OCI-LY1 (cell line): ENCODE results near the gene ST6GALNAC5.

Experiments
- H2AFZ ChIP-seq: fragments of 200-600 bp; sonication (generic), shearing (Covaris generic); 2 replicates; pipeline ENCODE4 v1.6.0; 2014; ENCODE audit warnings: antibody characterized with exemption, mild to moderate bottlenecking, low read length
- H3F3A ChIP-seq: fragments of 200-600 bp; sonication (generic), shearing (Covaris generic); 2 replicates; pipeline ENCODE4 v1.6.0; 2014; ENCODE audit warnings: mild to moderate bottlenecking, antibody characterized with exemption, low read length, moderate library complexity; ENCODE audit not compliant: insufficient read depth
- H3K27ac ChIP-seq: fragments of 200-600 bp; sonication (generic); 2 replicates; pipeline ENCODE4 v1.5.1; 2014; ENCODE audit warnings: low read length, mixed run types, mild to moderate bottlenecking, low read depth; ENCODE audit not compliant: poor library complexity, severe bottlenecking
- H3K27me3 ChIP-seq: fragments of 200-600 bp; sonication (generic); 2 replicates; pipeline ENCODE4 v1.6.0; 2014; ENCODE audit warnings: antibody characterized with exemption, mild to moderate bottlenecking, low read length, moderate library complexity; ENCODE audit not compliant: insufficient read depth
- H3K36me3 ChIP-seq: fragments of 200-600 bp; sonication (generic); 2 replicates; pipeline ENCODE4 v1.6.1; 2014; ENCODE audit warnings: mild to moderate bottlenecking, antibody characterized with exemption, low read length, moderate library complexity, mixed read lengths; ENCODE audit not compliant: insufficient read depth
- H3K4me1 ChIP-seq: fragments of 200-600 bp; sonication (generic); 2 replicates; pipeline ENCODE4 v1.5.1; 2014; ENCODE audit warnings: mild to moderate bottlenecking, low read length, moderate library complexity; ENCODE audit not compliant: insufficient read depth, severe bottlenecking
- H3K4me2 ChIP-seq: fragments of 200-600 bp; sonication (generic), shearing (Covaris generic); 2 replicates; pipeline ENCODE4 v1.6.1; 2014; ENCODE audit warnings: low read length
- H3K4me3 ChIP-seq: fragments of 200-600 bp; sonication (generic); 2 replicates; pipeline ENCODE4 v1.5.1; 2014; ENCODE audit warnings: low read length, low read depth, mild to moderate bottlenecking, mixed read lengths; ENCODE audit not compliant: poor library complexity, severe bottlenecking
- H3K79me2 ChIP-seq: fragments of 200-600 bp; shearing (Covaris generic); 2 replicates; pipeline ENCODE4 v1.6.1; 2016; ENCODE audit warnings: mixed run types, low read length, mixed read lengths; ENCODE audit not compliant: insufficient read depth
- H3K9ac ChIP-seq: fragments of 200-600 bp; sonication (generic), shearing (Covaris generic); 2 replicates; pipeline ENCODE4 v1.6.1; 2014; ENCODE audit warnings: mild to moderate bottlenecking, low read length, mixed read lengths
- H3K9me2 ChIP-seq: fragments of 200-600 bp; sonication (generic), shearing (Covaris generic); 2 replicates; pipeline ENCODE4 v1.6.1; 2014; ENCODE audit warnings: low read depth, mild to moderate bottlenecking, low read length, mixed read lengths
- H3K9me3 ChIP-seq: fragments of 200-600 bp; shearing (Covaris generic); 2 replicates; pipeline ENCODE4 v1.6.1; 2014; ENCODE audit warnings: low read length, mixed read lengths
- H4K20me1 ChIP-seq: fragments of 200-600 bp; sonication (generic), shearing (Covaris generic); 2 replicates; pipeline ENCODE4 v1.6.0; 2016; ENCODE audit warnings: mild to moderate bottlenecking, low read length; ENCODE audit not compliant: insufficient read depth
- CTCF ChIP-seq: fragments of 200-600 bp; sonication (generic), shearing (Covaris generic); IDR thresholded peaks from 2 replicates; pipeline ENCODE4 v1.5.1; 2017; ENCODE audit warnings: mild to moderate bottlenecking, antibody characterized with exemption, low read length, moderate library complexity, mixed read lengths
- EZH2 ChIP-seq: fragments of 200-600 bp; sonication (generic), shearing (Covaris generic); IDR thresholded peaks from 2 replicates; pipeline ENCODE4 v1.8.0; 2017; ENCODE audit warnings: borderline replicate concordance, mixed run types, mild to moderate bottlenecking, antibody characterized with exemption, low read length, moderate library complexity, mixed read lengths

The ST6GALNAC5 gene

DNA sequence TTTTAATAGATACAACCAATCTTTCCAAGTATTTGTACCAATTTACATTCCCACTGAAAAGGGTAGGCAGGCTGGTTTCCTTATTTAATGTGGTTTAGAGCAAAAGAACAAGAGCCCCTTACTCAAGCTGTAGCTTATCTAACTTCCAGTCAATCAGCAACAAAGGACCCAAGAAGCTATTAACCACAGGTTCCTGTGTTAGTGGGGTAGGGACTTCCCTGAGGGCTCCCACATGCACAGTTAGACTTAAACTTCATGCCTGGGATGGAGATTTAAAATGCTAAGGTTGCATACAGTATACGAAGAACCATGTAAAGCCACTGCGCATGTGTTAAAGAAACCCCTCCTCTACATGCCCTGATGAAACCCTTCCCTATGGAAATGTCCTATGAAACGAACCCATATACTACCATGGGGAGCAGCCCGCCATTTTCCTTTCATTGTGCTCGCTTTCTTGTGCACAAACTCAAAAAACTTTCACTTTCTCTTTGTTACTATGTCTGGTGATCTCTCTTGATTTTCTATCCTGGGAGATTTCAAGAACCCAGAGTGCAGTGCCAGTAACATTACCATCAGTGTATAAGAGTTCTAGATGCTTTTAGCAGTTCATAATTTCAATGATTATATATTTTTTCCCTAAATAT lies 23.3 kb upstream of the ST6GALNAC5 start:
- no peaks in the 10 kb centered on the region for H3K27me3 ChIP-seq
- TF ChIP-seq CTCF (no peak), EZH2 (no peak)
- no peaks in the 10 kb centered on the region for H3K36me3 ChIP-seq
- no peaks in the 10 kb centered on the region for H4K20me1 ChIP-seq
- H3K4me3 ChIP-seq, result no peak overlapping the region
- no peaks in the 10 kb centered on the region for H3K9me2 ChIP-seq
- H2AFZ ChIP-seq, result no peak overlapping the region
- no peak overlapping the region for H3K9ac ChIP-seq
- no peaks in the 10 kb centered on the region for H3F3A ChIP-seq
- 0 out of 2 replicates have a peak, but pooled peaks cover 2% of the 10 kb centered on the region for H3K9me3 ChIP-seq
- H3K4me1 ChIP-seq, result no peaks in the 10 kb centered on the region
- no peak overlapping the region for H3K4me2 ChIP-seq
- no peaks in the 10 kb centered on the region for H3K79me2 ChIP-seq
- no peak overlapping the region for H3K27ac ChIP-seq

DNA sequence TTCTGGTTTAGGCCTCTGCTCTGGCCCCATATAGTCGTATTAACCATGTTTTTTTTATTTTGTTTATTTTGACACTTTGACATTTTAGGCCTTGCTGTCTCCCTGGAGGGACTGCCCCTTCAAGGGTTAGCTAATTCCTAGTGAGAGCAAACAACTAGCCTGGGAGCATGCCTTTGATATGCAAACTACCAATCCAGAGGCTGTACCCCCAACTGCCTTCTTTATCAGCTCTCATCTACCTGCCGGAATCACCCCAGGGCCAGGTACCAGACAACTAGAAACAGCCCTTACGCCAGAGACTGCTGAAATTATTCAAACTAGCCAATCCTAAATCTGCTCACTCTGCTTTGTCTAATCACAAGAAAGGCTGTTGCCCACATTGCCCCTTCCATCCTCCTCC lies 13.0 kb upstream of the ST6GALNAC5 start:
- no peaks in the 10 kb centered on the region for H3K4me1 ChIP-seq
- H3K27ac ChIP-seq, result no peak overlapping the region
- no peaks in the 10 kb centered on the region for H3K9me3 ChIP-seq
- TF ChIP-seq CTCF (no peak), EZH2 (no peak)
- no peak overlapping the region for H3K4me2 ChIP-seq
- H3K9me2 ChIP-seq, result no peaks in the 10 kb centered on the region
- H2AFZ ChIP-seq, result no peak overlapping the region
- H3K36me3 ChIP-seq, result no peaks in the 10 kb centered on the region
- H3F3A ChIP-seq, result no peaks in the 10 kb centered on the region
- H4K20me1 ChIP-seq, result no peaks in the 10 kb centered on the region
- H3K79me2 ChIP-seq, result no peaks in the 10 kb centered on the region
- no peak overlapping the region for H3K9ac ChIP-seq
- H3K27me3 ChIP-seq, result no peaks in the 10 kb centered on the region
- H3K4me3 ChIP-seq, result no peak overlapping the region

GRCh38 chr1:76856104-76856503 lies 11.2 kb upstream of the ST6GALNAC5 start:
- no peak overlapping the region for H3K4me2 ChIP-seq
- H3K79me2 ChIP-seq, result no peaks in the 10 kb centered on the region
- no peaks in the 10 kb centered on the region for H3K4me1 ChIP-seq
- H3F3A ChIP-seq, result no peaks in the 10 kb centered on the region
- TF ChIP-seq EZH2 (no peak), CTCF (no peak)
- H2AFZ ChIP-seq, result no peak overlapping the region
- H3K36me3 ChIP-seq, result no peaks in the 10 kb centered on the region
- H3K27me3 ChIP-seq, result no peaks in the 10 kb centered on the region
- no peaks in the 10 kb centered on the region for H3K9me2 ChIP-seq
- no peak overlapping the region for H3K4me3 ChIP-seq
- no peak overlapping the region for H3K27ac ChIP-seq
- no peaks in the 10 kb centered on the region for H3K9me3 ChIP-seq
- H3K9ac ChIP-seq, result no peak overlapping the region
- no peaks in the 10 kb centered on the region for H4K20me1 ChIP-seq
